DLD1 (cell line): ENCODE results near the gene EPB41L4B.
"Not testable (repeated sequence)": the region's sequence is repeated elsewhere in the genome, so short reads cannot be mapped to it uniquely, and the experiment has no call there.

ENCODE experiments used
- in situ Hi-C: cut with HindIII; loops from 2 replicates; pipeline ENCODE4 v1.10.0; 2017; ENCODE audit warnings: low sequenced_read_pairs

EPB41L4B gene

GRCh38 chr9:109320742-109321448 is at the start of gene EPB41L4B:
TSS of gene EPB41L4B (minus strand) at chr9:109321059. CDS start at chr9:109320446, 613 bp downstream.
- in situ Hi-C loops: no loop called here

DNA sequence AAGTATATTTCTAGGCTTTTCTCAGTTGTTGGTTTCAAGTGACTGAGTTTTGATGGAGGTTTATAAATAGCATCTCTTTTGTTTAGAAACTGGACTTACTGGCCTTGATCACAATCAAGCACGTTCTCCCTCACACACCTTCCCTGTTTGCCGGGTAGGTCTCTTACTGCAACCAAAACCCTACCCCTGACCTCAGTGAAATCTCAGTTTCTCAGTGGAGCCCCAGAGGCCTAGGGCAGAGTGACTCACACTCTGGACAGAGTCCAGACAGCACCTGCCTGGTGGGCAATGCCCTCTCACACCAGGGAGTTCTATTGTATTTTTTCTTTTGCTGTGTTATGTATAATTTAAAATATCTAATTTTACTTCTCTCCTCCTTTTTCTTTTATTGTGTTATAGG is 48.4 kb upstream of the EPB41L4B start:
- in situ Hi-C loops: no loop called here

GRCh38 chr9:109360771-109361170 is 39.9 kb upstream of the EPB41L4B start:
- in situ Hi-C loops: no loop called here

DNA sequence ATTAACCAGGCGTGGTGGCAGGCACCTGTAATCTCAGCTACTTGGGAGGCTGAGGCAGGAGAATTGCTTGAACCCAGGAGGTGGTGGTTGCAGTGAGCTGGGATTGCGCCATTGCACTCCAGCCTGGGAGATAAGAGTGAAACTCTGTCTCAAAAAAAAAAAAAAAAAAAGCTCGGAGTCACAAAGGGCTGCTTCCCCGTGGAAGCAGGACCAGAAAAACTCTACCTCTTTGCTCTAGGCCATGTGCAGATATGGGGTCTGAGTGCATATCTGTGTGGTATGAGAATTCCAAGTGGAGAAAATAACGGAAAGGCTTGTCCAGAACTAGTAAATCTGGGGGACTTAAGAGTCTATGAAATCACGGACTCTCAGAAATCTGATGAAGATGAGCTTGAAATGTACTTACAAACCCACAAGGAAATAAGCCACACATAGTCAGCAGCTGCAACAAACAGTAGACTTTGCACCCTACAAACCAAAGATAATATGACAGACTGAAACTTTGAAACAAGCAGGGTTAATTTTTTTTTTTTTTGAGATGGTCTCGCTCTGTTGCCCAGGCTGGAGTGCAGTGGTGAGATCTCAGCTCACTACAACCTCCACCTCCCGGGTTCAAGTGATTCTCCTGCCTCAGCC is 38.2 kb upstream of the EPB41L4B start:
- in situ Hi-C loops: not testable (repeated sequence)

DNA sequence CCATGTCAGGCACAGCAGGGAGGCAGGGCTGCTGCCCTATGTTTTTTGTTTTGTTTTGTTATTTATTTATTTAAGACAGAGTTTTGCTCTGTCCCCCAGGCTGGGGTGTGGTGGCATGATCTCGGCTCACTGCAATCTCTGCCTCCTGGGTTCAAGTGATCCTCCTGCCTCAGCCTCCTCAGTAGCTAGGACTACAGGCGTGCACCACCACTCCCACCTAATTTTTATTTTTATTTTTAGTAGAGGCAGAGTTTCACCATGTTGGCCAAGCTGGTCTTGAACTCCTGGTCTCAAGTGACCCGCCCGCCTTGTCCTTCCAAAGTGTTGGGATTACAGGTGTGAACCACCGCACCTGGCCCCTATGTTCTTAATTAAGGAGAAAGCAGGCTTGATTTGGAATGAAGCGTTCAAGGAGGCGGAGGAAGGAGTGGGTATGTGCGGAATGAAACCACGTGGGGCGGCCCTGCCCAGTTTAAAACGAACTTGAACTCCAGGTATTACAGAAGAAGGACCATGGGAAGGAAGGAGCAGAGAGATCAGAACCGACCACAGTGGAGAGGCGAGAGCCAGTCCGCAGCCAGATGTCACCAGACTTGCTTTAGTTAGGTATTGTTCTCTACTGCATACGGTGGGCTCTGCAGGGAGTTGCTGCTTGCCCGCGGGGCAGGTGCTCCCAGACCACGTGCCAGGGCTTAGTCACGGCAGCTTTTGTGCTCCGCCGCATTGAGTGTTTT is 34.9 kb upstream of the EPB41L4B start:
- in situ Hi-C loops: no loop called here

GRCh38 chr9:109354190-109354589 is 33.3 kb upstream of the EPB41L4B start:
- in situ Hi-C loops: no loop called here

GRCh38 chr9:109351032-109351431 is 30.2 kb upstream of the EPB41L4B start:
- in situ Hi-C loops: no loop called here

DNA sequence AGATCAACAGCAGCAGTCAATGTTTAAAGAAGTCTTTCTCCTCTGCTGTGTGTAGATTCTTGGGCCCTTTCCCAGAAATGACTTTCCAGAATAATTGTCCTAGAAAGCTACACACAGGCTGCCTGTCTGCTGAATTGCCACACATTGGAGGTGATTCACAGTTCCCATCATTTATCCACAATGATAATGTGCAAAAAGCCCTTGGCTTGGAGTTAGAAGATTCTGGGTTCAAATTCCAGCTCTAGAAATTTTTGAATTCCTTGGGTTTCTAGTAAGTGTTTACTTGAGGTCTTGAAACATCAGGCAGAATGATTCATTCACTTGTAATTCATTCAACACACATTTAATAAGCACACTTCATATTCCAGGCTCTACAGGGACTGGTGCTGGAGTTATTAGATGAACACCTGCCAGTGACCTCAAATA is 28.6 kb upstream of the EPB41L4B start:
- in situ Hi-C loops: no loop called here

DNA sequence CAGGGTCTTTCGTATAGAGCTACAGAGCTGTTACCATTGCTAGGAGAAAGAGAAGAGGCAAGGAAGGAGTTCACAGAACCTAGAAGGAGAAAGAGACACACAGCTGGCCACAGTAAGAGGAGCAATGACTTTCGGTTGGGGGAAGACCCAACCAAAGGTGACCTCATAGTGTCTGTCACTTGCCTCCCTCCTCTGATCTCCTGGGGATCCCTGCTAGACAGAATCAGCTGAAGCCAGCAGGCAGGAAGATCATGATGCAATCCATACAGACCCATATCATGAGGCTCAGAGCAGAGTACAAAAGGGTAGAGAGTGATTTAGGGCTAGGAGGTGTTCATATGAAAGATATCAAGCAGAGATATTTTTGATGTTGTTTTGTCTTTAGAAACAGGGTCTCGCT is 26.0 kb upstream of the EPB41L4B start:
- in situ Hi-C loops: no loop called here

- in situ Hi-C loops: no loop called here
These were observed 24.0 kb upstream of the EPB41L4B start for GRCh38 chr9:109344866-109345265.

GRCh38 chr9:109342878-109343277 is 22.0 kb upstream of the EPB41L4B start:
- in situ Hi-C loops: no loop called here

GRCh38 chr9:109341561-109341960 is 20.7 kb upstream of the EPB41L4B start:
- in situ Hi-C loops: no loop called here

DNA sequence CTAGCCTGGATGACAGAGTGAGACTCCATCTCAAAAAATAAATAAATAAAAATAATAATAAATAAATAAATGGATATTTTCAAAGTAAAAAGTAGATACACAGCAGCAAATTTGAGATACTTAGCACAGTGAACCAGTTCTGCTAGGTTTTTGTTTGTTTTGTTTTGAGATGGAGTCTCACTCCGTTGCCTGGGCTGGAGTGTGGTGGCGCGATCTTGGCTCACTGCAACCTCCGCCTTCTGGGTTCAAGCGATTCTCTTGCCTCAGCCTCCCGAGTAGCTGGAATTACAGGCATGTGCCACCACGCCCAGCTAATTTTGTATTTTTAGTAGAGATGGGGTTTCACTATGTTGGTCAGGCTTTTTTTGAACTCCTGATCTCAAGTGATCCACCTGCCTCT is 20.1 kb upstream of the EPB41L4B start:
- in situ Hi-C loops: not testable (repeated sequence)

DNA sequence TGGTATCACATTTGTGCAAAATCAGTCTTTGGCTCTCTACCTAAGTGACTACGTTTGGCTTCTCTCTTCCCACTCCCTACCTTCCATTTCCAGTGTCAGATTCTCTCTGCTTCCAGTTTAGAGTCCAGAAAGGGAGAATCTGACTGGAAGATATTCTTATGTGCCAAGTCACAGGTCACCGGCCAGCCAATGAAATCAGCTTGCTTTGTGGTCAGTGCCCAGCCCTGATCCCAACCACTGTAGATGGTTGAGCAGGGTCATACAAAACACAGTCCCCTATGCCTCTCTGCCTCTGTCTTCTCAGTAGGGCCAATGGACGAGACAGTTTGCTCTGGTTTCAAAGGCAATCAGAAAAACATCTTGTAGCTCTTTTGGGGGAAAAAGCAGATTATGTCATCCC is 15.6 kb upstream of the EPB41L4B start:
- in situ Hi-C loops: loop anchor here (10.0 kb wide), 1 partner anchor 68 kb away; no protein-coding TSS in a partner anchor

DNA sequence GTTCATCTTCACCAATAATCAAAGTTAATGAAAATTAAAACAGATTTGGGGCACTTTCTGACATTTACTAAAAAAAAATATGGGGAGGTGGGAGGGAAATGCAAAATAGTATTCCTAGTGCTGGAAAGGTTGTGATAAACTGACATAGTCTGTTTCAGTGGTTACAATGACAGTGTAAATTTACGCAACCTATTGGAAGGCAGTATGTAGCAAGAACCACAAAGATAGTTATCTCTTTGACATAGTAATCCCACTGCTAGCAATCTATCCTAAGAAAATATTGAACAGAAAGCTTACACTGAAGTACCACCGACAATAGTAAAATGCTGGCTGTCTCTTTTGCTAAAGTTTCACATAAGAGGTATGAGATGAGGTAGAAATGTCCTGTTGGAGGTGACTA is 15.1 kb upstream of the EPB41L4B start:
- in situ Hi-C loops: loop anchor here (10.0 kb wide), 1 partner anchor 69 kb away; no protein-coding TSS in a partner anchor

GRCh38 chr9:109335121-109335520 is 14.3 kb upstream of the EPB41L4B start:
- in situ Hi-C loops: loop anchor here (10.0 kb wide), 1 partner anchor 70 kb away; no protein-coding TSS in a partner anchor

DNA sequence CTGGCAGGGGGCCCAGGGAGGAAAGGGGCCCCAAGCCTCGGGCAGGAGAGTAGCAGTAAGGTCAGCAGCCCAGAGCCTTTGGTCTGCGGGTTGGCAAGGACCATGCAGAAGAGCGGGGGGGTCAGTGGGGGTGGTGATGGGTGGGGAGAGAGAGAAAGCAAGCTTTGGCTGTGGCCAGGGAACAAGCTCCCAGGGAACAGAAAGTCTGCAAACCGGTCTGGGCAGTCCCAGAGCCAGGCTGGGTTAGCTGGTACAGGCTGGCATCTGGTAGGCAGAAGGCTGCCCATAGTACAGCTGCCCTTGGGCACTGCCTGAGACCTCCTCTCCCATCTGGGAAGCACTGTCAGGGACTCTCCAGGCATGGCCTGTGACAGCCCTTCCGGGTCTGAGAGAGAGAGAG is 10.5 kb upstream of the EPB41L4B start:
- in situ Hi-C loops: loop anchor here (10.0 kb wide), 1 partner anchor 73 kb away; no protein-coding TSS in a partner anchor

DNA sequence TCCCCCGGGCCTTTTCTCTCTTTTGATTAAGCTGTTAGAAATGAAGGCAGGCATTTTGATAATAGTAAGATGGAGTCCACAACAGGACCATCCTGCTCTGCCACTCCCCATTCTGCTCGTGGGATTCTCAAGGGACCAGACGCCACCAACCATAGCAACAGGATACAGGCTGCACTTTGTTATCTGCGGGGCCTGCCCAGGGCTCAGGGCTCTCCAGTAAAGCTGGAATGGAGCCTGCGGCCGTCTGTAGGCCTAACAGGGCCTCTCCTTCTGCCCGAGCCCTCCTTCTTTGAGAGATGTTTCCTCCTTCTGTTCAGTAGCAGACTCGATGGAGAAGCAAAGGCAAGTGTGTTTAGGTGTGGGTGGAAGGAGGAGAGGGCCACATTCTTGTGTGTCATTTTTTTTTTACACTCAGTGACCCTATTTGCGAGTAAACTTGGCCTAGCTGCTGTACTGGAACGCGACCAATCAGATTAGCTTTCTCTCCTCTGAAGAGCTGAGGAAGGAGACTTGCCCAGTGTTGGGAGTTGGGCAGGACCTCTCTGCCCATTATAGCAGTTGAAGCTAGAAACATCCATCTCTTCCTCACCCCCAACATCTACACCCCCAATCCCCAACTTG is 8.9 kb upstream of the EPB41L4B start:
- in situ Hi-C loops: loop anchor here (10.0 kb wide), 1 partner anchor 75 kb away; no protein-coding TSS in a partner anchor

DNA sequence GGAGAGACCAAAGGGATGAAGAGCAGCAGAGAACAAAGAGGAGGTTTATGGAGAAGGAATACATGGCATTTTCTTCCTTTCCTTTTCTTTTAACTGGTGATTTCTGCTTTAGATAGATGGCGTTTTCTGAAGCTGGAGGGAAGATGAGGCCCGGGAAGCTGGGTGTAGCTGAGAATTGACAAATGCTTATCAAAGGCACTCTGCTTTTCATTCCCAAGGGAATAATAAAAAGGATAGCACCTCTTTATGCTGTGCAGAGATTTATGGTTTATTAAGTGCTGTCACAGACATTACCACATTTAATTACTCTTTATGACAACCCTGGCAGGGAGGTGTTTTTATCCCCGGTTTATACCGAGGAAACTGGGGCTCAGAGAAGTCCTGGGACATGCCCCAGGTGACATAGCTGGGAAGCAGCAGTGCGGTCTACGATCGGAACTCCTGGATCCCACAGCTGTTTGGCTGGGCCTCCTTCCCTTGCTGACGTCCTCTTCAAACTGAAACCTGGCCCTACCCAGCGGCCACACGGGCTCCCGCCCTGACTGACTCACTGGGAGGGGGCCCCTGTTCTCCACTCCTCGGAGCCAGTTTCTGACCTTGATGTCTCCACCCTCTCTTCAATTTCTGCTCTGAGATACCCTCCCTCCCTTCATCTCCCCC is 8.2 kb upstream of the EPB41L4B start:
- in situ Hi-C loops: no loop called here

GRCh38 chr9:109325089-109325488 is 4.2 kb upstream of the EPB41L4B start:
- in situ Hi-C loops: no loop called here

DNA sequence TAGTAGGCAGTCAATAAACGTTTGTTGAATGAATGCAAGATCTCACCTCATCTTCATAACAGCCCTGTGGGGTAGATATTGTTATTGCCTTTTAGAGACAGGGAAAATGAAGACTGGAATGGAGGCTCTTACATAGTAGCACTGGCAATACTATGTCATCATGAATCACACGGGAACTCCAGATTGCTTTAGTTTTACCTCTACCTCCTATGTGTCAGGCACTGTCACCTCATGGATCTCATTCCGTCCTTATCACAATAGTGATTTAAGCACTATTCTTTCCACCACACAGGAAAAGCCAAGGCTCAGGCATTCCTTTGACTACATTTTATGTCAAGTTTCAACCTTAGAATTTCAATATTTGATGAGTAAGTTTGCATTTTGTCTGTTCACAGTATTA is 2.9 kb upstream of the EPB41L4B start:
- in situ Hi-C loops: no loop called here
